Gastroesophageal sphincter (tissue), 4 donors: Measurements from ENCODE around the gene HIGD2A. TPM values are rescaled to one million over a fixed set of nuclear protein-coding genes. Genes with fewer than 3 reads are reported as not detected.

Experiments
- ATAC-seq: fragments of 150-250 bp; one replicate; pipeline ENCODE4 v1.9.1; 2016; ENCODE audit warnings: mild to moderate bottlenecking, moderate library complexity
- H3K27ac ChIP-seq, 4 donors: fragments of 200-600 bp; sonication (generic) in 3 of 4; 1 replicate in 3 of 4; 2 replicates in 1 of 4; pipeline ENCODE4 v1.5.1; 2016 to 2019
- H3K27me3 ChIP-seq: fragments of 200-600 bp; sonication (generic); one replicate; pipeline ENCODE4 v1.5.1; 2019
- H3K36me3 ChIP-seq, 2 donors: fragments of 200-600 bp; sonication (generic); one replicate each; pipeline ENCODE4 v1.5.1; 2019; ENCODE audit warnings: control low read depth in 1 of 2
- H3K4me1 ChIP-seq, 3 donors: fragments of 200-600 bp; sonication (generic); 1 replicate in 2 of 3; 2 replicates in 1 of 3; pipeline ENCODE4 v1.5.1; 2016 to 2019; ENCODE audit warnings: control low read depth in 2 of 3
- H3K4me3 ChIP-seq, 2 donors: fragments of 200-600 bp; sonication (generic); one replicate each; pipeline ENCODE4 v1.5.1; 2019; ENCODE audit warnings: mild to moderate bottlenecking in 1 of 2, moderate library complexity in 1 of 2
- H3K9me3 ChIP-seq, 3 donors: fragments of 200-600 bp; sonication (generic); one replicate each; pipeline ENCODE4 v1.5.1; 2017 to 2019; ENCODE audit warnings: control low read depth in 2 of 3
- CTCF ChIP-seq, 4 experiments: fragments of 200-600 bp in 2 of 4; fragments of 450-650 bp in 2 of 4; sonication (generic) in 1 of 4; IDR thresholded peaks; one replicate each; pipeline ENCODE4 v1.5.1; 2017 to 2019; ENCODE audit warnings: antibody characterized with exemption in 4 of 4, mild to moderate bottlenecking in 2 of 4, moderate library complexity in 2 of 4
- EP300 ChIP-seq: sonication (generic); formaldehyde crosslinking; IDR thresholded peaks from one replicate; pipeline ENCODE4 v1.6.1; 2017; ENCODE audit warnings: antibody characterized with exemption, mild to moderate bottlenecking
- POLR2A ChIP-seq, 2 donors: fragments of 450-650 bp; IDR thresholded peaks; one replicate each; pipeline ENCODE4 v1.6.1; 2017; ENCODE audit warnings: antibody characterized with exemption in 2 of 2, mild to moderate bottlenecking in 2 of 2, moderate library complexity in 1 of 2
- POLR2AphosphoS5 ChIP-seq: sonication (generic); formaldehyde crosslinking; IDR thresholded peaks from one replicate; pipeline ENCODE4 v1.6.1; 2017; ENCODE audit warnings: antibody characterized with exemption
- WGBS, 2 donors: methylation state at CpG; one replicate each; pipeline ENCODE4 v1.1.5; 2018; ENCODE audit warnings: low coverage in 1 of 2; 5-methylcytosine and 5-hydroxymethylcytosine counted together
- total RNA-seq, 4 donors: library from RNA; depleted of rRNA; stranded (reverse); fragments of >200 nt; gene quantifications; one replicate each; pipeline ENCODE4 v1.1.0, GENCODE V29; 2016

HIGD2A gene
- total RNA-seq, 4 donors from 2014 or later: 87.1 to 190 (median 157) TPM

- Histone ChIP-seq H3K4me1 (peaks cover 0 to 23% (median 0%) of the 10 kb centered on the region in 3 donors), H3K27me3 (no peaks in the 10 kb centered on the region), H3K9me3 (no peaks in the 10 kb centered on the region), H3K36me3 (peaks cover 0 to 46% of the 10 kb centered on the region in 2 donors), H3K4me3 (no peak overlapping the region), H3K27ac (peak overlapping the region in 3 of 4 donors; percentile 14 to 53 (median 42))
- no peak for ATAC-seq
- WGBS, 2 donors: 56 to 60% methylated on average over 5 to 7 of the region's 7 CpGs
- TF ChIP-seq EP300 (no peak), POLR2AphosphoS5 (no peak), POLR2A (IDR thresholded peaks at IDR 0.05) (no peak), CTCF (IDR thresholded peaks at IDR 0.05) (no peak)
These were observed 15.3 kb upstream of the HIGD2A start for GRCh38 chr5:176373100-176373818.

GRCh38 chr5:176379881-176380280 lies 8.7 kb upstream of the HIGD2A start:
- Histone ChIP-seq H3K36me3 (peaks cover 0 to 37% of the 10 kb centered on the region in 2 donors), H3K27ac (no peak overlapping the region), H3K4me3 (no peak overlapping the region), H3K4me1 (peaks cover 0 to 19% (median 0%) of the 10 kb centered on the region in 3 donors), H3K9me3 (no peaks in the 10 kb centered on the region), H3K27me3 (no peaks in the 10 kb centered on the region)
- 84 to 93% methylated on average over 3 of the region's 3 CpGs for WGBS, 2 donors
- ATAC-seq: no peak
- no peak for TF ChIP-seq POLR2AphosphoS5
- no peak for TF ChIP-seq EP300
- no peak for TF ChIP-seq POLR2A (IDR thresholded peaks at IDR 0.05)
- no peak for TF ChIP-seq CTCF (IDR thresholded peaks at IDR 0.05)

- H3K27ac ChIP-seq: peak overlapping the region; percentile 34 to 83 (median 80)
- WGBS, 2 donors: 22 to 41% methylated on average over 3 of the region's 3 CpGs
- ATAC-seq: peak; percentile 75
These were observed 7.1 kb upstream of the HIGD2A start for GRCh38 chr5:176381423-176381822.

GRCh38 chr5:176381979-176382378 lies 6.6 kb upstream of the HIGD2A start:
- no peaks in the 10 kb centered on the region for H3K27me3 ChIP-seq
- H3K4me1 ChIP-seq: peaks cover 0 to 23% (median 0%) of the 10 kb centered on the region in 3 donors
- peak overlapping the region; percentile 34 to 83 (median 80) for H3K27ac ChIP-seq
- TF ChIP-seq EP300 (no peak), POLR2AphosphoS5 (no peak), POLR2A (IDR thresholded peaks at IDR 0.05) (no peak), CTCF (IDR thresholded peaks at IDR 0.05) (no peak)
- WGBS, 2 donors: 75% methylated on average over 1 of the region's 3 CpGs; no CpG with 5 or more reads in 1 of the 2 donors
- H3K9me3 ChIP-seq: no peaks in the 10 kb centered on the region
- H3K36me3 ChIP-seq: peaks cover 0 to 40% of the 10 kb centered on the region in 2 donors
- no peak for ATAC-seq
- no peak overlapping the region for H3K4me3 ChIP-seq

More at GRCh38 chr5:176381423-176381822, 7.1 kb upstream of the HIGD2A start:
- no peak for TF ChIP-seq EP300
- TF ChIP-seq POLR2A (IDR thresholded peaks at IDR 0.05): no peak
- TF ChIP-seq CTCF (IDR thresholded peaks at IDR 0.05): no peak
- peak; percentile 48 for TF ChIP-seq POLR2AphosphoS5
- H3K36me3 ChIP-seq: peaks cover 0 to 40% of the 10 kb centered on the region in 2 donors
- H3K4me3 ChIP-seq: no peak overlapping the region
- H3K4me1 ChIP-seq: peaks cover 0 to 19% (median 0%) of the 10 kb centered on the region in 3 donors
- H3K9me3 ChIP-seq: no peaks in the 10 kb centered on the region
- H3K27me3 ChIP-seq: no peaks in the 10 kb centered on the region

GRCh38 chr5:176382721-176383120 lies 5.8 kb upstream of the HIGD2A start:
- TF ChIP-seq POLR2A (IDR thresholded peaks at IDR 0.05) (no peak), POLR2AphosphoS5 (no peak), EP300 (no peak), CTCF (IDR thresholded peaks at IDR 0.05) (no peak)
- no peaks in the 10 kb centered on the region for H3K9me3 ChIP-seq
- peak overlapping the region in 2 of 4 donors; percentile 80 to 83 for H3K27ac ChIP-seq
- peaks cover 5 to 31% (median 7%) of the 10 kb centered on the region in 3 donors for H3K4me1 ChIP-seq
- peaks cover 0 to 40% of the 10 kb centered on the region in 2 donors for H3K36me3 ChIP-seq
- no peak overlapping the region for H3K4me3 ChIP-seq
- WGBS, 2 donors: 100% methylated on average over 1 of the region's 3 CpGs; no CpG with 5 or more reads in 1 of the 2 donors
- H3K27me3 ChIP-seq: no peaks in the 10 kb centered on the region
- ATAC-seq: no peak
